Activated CD4-positive, alpha-beta T cell treated with anti-CD3 and anti-CD28 coated beads, Interleukin-2, amount 50 U/mL, for 16 hours (primary cell): ENCODE measurements around the gene EVX2.

Experiments
- DNase-seq: peaks from one replicate; pipeline ENCODE4 v3.0.0-alpha.2; 2020

Gene EVX2

GRCh38 chr2:176038694-176039093, 45.1 kb downstream of the EVX2 start:
- no peak for DNase-seq

- no peak for DNase-seq
Measured at GRCh38 chr2:176035013-176035691, 48.6 kb downstream of the EVX2 start.

GRCh38 chr2:176027806-176028205, 56.0 kb downstream of the EVX2 start:
- no peak for DNase-seq
